SK-MEL-5 (cell line): ENCODE measurements around the gene CSPG4. TPM values are rescaled to one million over a fixed set of nuclear protein-coding genes. Genes with fewer than 3 reads are reported as not detected.
"Not testable (repeated sequence)": the region's sequence is repeated elsewhere in the genome, so short reads cannot be mapped to it uniquely, and the experiment has no call there.

ENCODE experiments used
- DNase-seq: peaks from one replicate; pipeline ENCODE4 v3.0.0-alpha.2; 2016; ENCODE audit warnings: low read depth, low spot score
- in situ Hi-C: cut with HindIII; loops from 2 replicates; pipeline ENCODE4 v1.10.0; 2016; ENCODE audit warnings: low sequenced_read_pairs, high pct_unique_total_duplicates, low pct_unique_long_range_greater_than_20kb
- polyA plus RNA-seq, 2 experiments: library from polyadenylated mRNA; depleted of rRNA; stranded (reverse); fragments of >200 nt; gene quantifications; 2 replicates each; pipeline ENCODE4 v1.2.3, GENCODE V29; 2015
- total RNA-seq: library from RNA; depleted of rRNA; stranded (reverse); fragments of >200 nt; shearing (Covaris generic); gene quantifications from 2 replicates; pipeline ENCODE4 v1.2.3, GENCODE V29; 2014; rRNA removed

The CSPG4 gene, protein sequence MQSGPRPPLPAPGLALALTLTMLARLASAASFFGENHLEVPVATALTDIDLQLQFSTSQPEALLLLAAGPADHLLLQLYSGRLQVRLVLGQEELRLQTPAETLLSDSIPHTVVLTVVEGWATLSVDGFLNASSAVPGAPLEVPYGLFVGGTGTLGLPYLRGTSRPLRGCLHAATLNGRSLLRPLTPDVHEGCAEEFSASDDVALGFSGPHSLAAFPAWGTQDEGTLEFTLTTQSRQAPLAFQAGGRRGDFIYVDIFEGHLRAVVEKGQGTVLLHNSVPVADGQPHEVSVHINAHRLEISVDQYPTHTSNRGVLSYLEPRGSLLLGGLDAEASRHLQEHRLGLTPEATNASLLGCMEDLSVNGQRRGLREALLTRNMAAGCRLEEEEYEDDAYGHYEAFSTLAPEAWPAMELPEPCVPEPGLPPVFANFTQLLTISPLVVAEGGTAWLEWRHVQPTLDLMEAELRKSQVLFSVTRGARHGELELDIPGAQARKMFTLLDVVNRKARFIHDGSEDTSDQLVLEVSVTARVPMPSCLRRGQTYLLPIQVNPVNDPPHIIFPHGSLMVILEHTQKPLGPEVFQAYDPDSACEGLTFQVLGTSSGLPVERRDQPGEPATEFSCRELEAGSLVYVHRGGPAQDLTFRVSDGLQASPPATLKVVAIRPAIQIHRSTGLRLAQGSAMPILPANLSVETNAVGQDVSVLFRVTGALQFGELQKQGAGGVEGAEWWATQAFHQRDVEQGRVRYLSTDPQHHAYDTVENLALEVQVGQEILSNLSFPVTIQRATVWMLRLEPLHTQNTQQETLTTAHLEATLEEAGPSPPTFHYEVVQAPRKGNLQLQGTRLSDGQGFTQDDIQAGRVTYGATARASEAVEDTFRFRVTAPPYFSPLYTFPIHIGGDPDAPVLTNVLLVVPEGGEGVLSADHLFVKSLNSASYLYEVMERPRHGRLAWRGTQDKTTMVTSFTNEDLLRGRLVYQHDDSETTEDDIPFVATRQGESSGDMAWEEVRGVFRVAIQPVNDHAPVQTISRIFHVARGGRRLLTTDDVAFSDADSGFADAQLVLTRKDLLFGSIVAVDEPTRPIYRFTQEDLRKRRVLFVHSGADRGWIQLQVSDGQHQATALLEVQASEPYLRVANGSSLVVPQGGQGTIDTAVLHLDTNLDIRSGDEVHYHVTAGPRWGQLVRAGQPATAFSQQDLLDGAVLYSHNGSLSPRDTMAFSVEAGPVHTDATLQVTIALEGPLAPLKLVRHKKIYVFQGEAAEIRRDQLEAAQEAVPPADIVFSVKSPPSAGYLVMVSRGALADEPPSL (N-terminal part only)
- 11.8 and 13.7 TPM in 2 replicates for total RNA-seq
- 15.1 and 16.9 TPM in 2 replicates for polyA plus RNA-seq (2015; cell fraction: cytosol; rRNA removed)
- 12.0 and 12.3 TPM in 2 replicates for polyA plus RNA-seq (2015; cell fraction: nucleus; rRNA removed)

DNA sequence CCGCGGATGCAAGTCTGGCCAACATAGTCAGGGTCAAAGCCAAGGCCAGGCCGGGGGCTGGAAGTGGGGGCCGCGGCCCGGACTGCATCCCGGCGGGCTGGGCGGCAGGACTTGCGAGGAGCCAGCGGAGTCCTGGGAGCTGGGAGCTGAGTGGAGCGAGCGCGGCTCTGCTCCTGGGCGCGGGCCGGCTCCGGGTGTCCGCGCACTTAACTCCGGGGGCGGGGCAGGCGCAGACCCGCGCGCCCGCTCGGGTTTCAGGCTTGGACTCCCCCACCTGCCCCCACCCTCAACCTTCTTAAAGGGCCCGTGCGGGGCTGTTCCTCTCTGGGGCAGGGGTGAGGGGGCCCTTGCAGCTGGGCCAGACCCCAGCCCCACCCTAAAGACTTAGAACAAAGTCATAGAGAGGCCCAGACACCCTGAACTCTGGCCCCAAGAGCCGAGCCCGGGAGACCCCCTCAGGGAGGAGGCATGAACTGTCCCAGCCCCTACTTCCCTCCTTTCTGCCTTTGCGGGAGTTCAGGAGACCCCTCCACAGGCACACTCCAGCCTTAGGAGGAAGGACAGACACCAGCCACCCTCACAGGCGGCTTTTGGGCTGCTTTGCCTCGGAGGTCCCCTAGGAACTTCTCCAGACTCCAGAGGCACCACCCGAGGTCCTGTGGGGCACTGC lies at the start of gene CSPG4:
Gene CSPG4, minus strand, starts transcription at position 181 of the 670 bp plus-strand sequence. Its CDS starts 93 bp downstream, at position 88.
- peak; percentile 35 for DNase-seq
- in situ Hi-C loops: no loop called here

DNA sequence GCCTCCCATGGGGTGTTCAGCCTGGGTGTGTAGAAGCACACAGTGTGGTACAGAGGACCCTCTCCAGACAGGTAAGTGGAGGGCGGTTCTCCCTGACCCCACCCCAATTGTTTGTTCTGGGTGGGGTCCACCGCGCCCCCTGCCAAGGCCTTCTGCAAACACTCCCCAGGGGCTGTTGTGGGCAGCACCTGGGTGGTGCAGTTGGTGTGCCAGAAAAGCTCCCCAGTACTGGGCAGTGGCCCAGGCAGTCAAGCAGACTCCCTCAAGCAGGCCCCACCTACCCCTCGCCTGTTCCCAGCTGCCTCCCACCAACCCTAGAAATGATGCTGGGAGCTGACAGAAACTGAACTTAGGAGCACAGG lies 49.7 kb upstream of the CSPG4 start:
- DNase-seq, in situ Hi-C loops: not testable (repeated sequence)

DNA sequence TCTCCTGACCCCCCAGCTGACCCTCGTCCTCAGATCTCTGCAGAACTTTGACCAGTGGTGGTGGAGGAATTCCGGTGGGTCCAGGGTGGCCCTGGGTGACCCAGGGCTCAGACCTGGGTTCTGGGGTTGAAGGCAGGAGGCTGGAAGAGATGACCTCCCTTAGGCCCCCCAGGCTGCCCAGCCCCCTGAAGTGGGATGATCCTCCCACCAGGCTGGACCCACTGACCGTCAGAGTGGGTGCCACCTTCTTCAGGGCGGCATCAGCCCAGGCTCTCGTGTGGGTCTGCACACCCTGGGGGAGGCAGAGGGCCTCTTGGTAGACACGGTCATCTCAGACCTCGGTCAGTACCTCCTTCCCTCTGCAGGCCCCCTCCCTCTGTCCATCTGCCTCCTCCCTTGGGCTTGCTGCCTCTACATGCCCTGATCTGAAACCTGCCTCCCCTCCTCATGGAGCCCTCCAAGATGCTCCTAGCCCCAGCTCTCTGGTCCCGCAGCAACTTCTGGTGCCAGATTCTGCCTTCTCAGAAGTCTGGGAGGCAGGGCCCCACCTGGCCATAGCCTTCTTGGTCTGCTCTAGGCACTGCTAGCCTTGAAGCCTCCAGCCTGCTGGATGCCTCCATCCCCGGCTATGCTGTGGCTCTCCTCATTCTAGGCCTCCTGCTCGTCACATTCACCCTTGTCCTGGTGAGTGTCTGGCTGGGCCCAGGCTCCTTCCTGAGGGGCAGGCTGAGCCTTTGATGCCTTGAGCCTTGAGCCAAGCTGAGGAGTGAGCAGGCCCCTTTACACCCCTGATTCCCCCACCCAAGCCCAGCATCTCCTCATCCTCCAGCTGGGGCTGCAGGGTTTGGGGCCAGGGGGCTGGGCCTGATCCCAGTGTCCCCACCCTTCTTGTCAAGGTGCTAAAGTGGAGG lies 49.1 kb upstream of the CSPG4 start:
- in situ Hi-C loops: no loop called here
- no peak for DNase-seq

DNA sequence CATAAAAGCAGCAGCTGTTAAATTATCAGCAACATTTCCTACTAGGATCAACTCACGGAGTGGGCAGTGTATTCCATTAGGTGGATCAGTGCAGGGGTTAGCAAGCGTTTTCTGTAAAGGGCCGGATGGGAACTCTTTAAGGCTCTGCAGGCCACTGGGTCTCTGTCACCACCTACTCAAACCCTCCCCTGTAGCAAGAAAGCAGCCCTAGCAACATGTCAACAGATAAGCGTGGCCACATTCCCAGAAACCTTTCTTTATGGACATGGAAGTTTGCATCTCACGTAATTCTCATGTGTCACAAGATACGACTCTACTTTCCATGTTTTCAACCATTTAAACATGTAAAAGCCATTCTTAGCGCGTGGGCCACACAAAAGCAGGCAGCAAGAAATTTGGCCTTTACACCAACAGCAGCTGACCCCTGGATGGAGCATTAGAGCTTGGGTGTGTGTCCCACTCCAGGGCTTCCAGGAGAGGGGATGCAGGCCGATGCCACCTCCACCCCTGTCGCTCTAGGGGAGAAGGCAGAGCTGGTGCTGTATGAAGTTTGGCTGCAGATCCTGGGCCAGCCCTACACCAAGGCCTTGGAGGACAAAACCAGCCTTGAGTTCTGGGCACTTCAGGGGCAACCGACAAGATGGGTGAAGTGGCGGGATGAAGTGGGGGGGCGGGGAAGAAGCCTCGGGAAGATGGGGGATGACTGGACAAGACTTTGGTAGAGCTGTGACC lies 48.2 kb upstream of the CSPG4 start:
- DNase-seq: no peak
- in situ Hi-C loops: no loop called here

DNA sequence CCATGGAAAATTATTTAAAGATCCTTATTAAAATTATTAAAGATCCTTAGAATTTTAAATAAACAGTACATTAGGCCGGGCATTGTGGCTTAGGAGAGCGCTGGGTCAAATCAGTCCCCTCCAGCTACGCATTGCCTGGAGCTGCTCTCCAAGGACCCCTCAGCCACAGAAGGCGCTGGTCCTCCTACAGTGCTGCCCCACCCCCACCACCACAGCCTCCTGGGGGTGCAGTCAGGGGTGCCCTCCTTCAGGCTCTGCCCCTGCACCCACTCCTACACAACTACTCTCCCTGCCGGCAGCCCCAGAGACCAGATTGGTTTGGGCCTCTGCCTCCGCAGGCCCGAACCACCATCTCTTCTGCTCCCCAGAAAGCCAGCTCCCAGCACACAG lies 47.5 kb upstream of the CSPG4 start:
- in situ Hi-C loops, DNase-seq: not testable (repeated sequence)

DNA sequence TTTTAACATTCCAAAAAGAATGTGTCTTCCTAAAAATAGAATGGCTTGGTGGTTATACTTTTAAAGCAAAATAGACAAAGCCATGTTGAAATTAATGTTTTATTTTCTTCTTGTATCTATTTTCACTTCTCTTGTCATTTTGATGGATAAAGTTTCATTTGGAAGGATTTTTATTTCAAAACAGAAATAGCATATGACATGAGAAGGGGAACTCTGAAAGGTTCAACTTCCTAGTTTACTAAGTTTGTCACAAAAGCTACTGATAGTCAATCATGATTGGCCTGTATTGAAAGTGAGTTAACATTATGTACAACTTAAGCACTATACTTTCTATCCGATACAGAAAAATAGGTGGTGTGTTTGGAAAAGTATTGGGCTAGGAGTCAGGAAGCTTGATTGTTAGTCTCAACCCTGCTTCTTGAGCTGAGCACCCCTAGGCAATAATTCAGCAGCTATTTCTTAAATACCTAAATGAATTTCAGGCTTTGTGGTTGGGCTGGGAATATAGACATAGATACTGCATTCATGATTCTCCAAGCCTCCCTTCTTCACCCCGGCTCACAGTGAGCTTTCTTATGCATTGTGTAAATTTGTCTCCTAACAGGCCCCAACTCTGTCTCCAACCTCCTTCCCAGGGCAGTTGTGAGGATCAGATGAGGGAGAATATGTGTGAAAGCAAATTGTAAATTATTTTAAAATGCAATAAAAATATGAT lies 46.9 kb upstream of the CSPG4 start:
- peak; percentile 86 for DNase-seq
- in situ Hi-C loops: no loop called here

DNA sequence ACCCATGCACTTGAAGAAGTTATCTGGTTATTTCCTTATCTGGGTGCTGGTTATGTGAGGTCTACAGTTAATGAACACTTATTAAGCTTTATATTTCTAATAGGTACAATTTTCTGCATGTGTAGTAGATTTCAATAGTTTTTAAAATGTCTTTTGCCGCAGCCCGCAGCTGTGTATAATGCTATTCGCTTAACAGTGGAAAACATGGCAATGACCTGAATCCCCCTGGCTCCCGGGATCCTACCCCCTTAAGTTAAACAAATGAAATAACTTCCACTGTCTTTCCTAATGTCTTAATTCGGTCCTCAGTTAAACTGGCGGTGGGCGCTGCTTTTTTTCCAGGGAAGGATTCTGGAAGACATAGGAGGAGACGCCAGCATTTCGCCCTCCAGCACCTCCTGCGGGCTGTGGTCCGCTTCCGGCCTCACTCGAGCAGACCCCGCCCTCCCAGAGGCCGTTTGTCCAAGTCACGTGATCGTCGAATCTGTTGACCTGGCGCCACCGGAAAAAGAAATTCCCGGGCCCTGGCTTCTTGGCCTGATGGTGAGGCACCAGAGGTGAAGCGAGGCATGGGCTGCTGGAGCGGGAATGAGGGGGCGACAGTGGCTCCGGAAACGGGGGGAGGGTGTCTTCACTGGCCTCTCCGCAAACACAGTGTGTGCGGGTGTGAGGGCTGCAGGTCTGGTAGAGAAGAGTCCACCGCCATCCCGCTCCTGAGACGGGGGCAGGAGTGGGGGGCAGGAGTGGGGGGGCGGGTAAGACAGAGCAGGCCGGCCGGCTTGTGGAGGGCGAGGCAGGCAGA lies 45.6 kb upstream of the CSPG4 start:
- in situ Hi-C loops: no loop called here

DNA sequence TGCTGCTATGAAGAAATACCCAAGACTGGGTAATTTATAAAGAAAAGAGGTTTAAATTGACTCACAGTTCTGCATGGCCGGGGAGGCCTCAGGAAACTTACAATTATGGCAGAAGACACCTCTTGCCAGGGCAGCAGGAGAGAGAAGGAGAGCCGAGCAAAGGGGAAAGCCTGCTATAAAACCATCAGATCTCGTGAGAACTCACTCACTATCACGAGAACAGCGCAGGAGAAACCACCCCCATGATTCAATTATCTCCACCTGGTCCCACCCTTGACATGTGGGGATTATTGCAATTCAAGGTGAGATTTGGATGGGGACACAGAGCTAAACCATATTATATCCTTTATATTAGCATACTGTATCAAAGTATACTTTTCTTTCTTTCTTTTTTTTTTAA lies 42.2 kb upstream of the CSPG4 start:
- in situ Hi-C loops, DNase-seq: not testable (repeated sequence)

More for the DNA sequence above, 45.6 kb upstream of the CSPG4 start:
- DNase-seq: peak; percentile 88

DNA sequence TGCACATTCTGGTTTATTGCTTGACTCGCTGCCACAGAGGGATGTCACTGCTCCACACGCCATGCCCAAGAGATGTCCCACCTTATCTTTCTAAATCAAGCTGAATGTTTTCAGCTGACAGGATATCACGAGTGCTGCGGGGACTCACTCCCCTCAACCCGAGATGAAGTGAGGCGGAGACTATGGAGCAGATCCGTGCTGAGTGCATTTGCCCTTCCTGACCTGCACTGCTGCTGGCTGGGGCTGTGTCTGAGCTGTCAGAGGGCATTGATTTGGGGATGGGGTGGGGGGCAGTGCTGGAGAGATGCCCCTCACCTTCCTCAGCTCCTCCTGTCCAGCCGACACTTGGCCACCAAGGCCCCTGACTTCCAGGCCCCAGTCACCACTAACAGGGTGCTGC lies 40.5 kb upstream of the CSPG4 start:
- no peak for DNase-seq
- in situ Hi-C loops: no loop called here

DNA sequence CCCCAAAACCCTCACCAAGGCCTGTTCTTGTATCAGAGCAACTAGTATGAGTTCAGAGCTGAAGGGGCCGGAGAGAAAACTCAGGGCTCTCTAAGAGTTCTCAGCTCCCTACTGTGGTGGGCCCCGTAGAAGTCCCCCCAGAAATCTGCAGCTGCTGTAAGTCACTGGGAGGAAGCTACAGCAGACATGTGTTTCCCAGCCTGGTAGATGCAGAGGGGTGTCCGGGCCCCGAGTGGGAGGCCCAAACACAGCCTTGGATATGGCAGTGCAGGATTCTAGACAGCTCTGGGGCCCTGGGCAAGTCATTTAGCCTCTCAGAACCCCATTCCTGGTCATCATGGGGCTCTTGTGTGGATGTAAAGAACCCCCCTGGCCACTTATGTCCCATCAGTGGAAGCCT lies 39.2 kb upstream of the CSPG4 start:
- in situ Hi-C loops: no loop called here
- no peak for DNase-seq

DNA sequence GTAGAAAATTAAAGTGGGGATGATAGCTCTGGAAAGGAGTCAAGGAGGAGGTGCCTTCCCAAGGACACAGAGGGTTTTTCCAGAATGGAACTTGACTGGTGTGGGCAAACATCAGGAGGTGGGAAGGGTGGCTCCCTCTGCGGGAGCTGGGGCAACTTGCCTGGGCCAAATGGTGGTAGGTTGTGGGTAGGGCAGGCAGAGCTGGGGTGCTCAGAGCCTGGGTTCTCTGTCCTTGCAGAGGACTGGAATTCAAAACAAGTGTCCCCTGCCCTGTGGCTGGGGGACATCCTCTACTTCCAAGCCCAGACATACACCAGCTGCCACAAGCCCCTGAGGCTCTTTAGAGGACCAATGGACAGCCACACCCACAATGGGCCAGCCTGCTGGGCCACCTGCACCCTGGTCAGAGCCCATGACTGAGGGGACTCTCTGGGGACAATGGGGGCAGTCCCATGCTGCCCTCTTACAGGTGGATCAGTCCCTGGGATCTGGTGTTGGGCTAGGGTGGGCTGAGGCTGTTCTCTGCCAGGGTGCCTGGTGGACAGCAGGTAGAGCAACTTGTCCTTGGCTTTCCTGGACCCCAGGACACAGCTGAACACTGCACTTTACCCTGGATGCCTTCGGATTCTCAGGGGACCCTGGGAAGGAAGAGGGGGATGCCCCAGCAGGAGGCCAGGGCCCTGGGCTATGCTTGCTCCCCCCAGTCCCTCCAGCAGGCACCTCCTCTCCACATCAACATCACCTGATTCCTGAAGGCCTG lies 38.6 kb upstream of the CSPG4 start:
- no peak for DNase-seq
- in situ Hi-C loops: no loop called here

DNA sequence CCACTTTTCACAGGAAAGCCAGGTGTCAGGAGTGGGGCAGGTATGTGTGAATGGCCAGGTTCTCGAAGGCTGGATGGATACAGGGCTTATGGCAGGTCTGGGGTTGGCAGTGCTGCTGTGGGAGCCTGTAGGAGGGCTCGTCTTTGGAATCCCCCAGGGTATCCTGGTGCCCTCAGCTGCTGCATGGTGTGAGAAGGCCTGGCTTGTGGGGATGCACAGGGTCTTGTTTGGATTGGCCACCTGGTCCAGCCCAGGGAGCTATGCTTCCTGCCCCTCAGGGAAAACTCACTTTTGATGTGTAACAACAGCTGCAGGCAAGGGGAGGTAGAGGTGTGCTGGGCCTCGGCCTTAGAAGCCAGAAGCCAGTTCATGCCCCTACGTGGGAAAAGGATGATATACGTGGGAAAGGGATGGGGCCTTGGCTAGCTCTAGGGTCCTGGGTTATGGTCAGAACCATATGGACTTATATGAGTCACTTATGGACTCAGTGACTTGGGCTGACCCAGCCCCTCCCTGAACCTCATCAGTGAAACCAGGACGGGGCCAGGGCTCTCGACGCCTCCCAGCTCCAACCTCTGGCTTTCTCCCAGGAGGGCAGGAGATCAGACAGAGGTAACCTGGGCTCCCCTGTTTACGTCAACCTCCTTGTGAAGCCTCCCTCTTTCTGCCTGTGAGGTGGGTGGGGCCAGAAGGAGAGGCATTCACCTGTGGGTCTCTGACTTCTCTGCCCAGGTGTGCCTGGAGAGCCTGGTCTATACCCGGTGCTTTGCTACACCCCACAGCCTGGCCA lies 37.8 kb upstream of the CSPG4 start:
- no peak for DNase-seq
- in situ Hi-C loops: no loop called here

DNA sequence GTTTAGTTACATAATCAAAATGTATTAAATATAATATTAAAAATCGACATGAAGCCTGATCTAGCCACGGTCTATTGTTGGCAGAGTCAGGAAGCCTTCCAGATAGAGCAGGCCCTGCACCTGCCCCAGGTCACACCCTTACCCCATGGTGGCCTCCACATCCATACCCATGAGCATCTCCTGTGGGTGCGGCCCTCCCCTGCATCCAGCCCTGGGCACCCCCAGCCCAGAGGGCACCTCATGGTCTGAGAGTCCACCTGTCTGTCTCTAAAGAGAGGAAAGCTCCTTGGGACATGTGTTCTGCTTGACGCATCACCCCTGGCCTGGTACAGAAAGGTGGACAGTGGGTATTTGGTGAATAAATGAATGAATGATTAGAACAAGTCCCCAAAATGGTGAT lies 37.2 kb upstream of the CSPG4 start:
- in situ Hi-C loops: no loop called here
- DNase-seq: no peak
